ENCODE results near the gene POLR2M. TPM values are rescaled to one million over a fixed set of nuclear protein-coding genes. Genes with fewer than 3 reads are reported as not detected.
A peak's percentile ranks its signal among the peaks of the same experiment; 100 is the strongest.

The POLR2M gene
- total and polyA plus RNA-seq, 2 experiments from 2014 or later, result 19.6 to 46.3 TPM

DNA sequence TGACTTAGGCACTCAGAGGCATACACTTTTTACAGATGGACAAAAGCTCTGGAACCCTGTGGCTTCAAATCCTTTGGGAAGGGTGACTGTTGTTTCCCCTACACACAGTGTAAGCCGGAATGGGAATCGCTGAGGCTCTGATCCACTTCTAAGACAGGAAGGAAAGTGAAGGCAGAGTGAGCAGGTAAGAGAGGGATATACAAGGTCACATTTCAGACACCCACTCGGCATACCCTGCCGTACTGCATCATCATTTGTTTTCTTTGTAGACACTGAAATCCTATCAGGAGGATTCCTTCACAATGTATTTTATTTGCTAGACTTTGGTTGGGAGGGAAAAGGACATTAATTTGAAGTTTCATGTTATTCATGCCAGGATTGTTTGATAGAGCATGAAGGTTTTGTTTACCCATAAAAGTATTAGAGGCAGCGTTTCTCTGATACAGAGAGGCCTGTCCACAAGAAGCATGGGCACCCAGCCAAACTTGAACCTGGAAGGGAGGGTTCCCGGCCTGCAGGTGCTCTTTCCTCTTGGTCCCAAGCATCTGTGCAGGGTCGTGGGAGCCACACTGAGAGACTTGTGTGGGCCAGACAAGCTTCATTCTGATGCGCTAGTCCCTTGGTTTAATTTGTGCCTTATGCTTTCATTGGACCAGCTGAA is 21.9 kb upstream of the POLR2M start (continued):
- no peak for TF ChIP-seq CTCF (conservative IDR thresholded peaks at IDR 0.05; ENCODE audit: low read depth in 2 of 2)

GRCh38 chr15:57685306-57686095 is 21.0 kb upstream of the POLR2M start:
- H3K36me3 ChIP-seq (ENCODE audit: insufficient read depth), result no peaks in the 10 kb centered on the region
- no peaks in the 10 kb centered on the region; the same call in 1 of the 2 replicates for H3K4me1 ChIP-seq (ENCODE audit: insufficient read depth)
- Mint-ChIP-seq H3K27ac (no peak overlapping the region), H3K9me3 (no peaks in the 10 kb centered on the region), H3K36me3 (ENCODE audit: low read depth) (no peaks in the 10 kb centered on the region), H3K27me3 (ENCODE audit: insufficient read depth, low read depth, poor library complexity) (no peaks in the 10 kb centered on the region), H3K4me1 (peaks cover 3% of the 10 kb centered on the region; the same call in 1 of the 3 replicates), H3K4me3 (no peak overlapping the region)
- H2AFZ ChIP-seq, result peak overlapping the region; percentile 78; the same call in 1 of the 2 replicates
- DNase-seq (ENCODE audit: low spot score) (no peak), ATAC-seq (no peak)
- no peak overlapping the region for H3K27ac ChIP-seq (ENCODE audit: low read depth)
- no peaks in the 10 kb centered on the region for H4K20me1 ChIP-seq (replicated peaks; ENCODE audit: insufficient read depth)
- no peak overlapping the region for H3K4me2 ChIP-seq
- H3K4me3 ChIP-seq, result no peak overlapping the region
- no peaks in the 10 kb centered on the region for H3F3A ChIP-seq (replicated peaks; ENCODE audit: low read depth)
- no peaks in the 10 kb centered on the region for H3K27me3 ChIP-seq (ENCODE audit: insufficient read depth)
- TF ChIP-seq CREB1 (CRISPR knock-in tag; IDR thresholded peaks at IDR 0.05; ENCODE audit: low read depth), result no peak
- TF ChIP-seq ZNF114 (CRISPR knock-in tag; IDR thresholded peaks at IDR 0.05), result no peak
- H3K79me2 ChIP-seq (replicated peaks; ENCODE audit: insufficient read depth), result no peaks in the 10 kb centered on the region
- peaks cover 11% of the 10 kb centered on the region; the same call in 1 of the 2 replicates for H3K9me2 ChIP-seq (ENCODE audit: insufficient read depth)

DNA sequence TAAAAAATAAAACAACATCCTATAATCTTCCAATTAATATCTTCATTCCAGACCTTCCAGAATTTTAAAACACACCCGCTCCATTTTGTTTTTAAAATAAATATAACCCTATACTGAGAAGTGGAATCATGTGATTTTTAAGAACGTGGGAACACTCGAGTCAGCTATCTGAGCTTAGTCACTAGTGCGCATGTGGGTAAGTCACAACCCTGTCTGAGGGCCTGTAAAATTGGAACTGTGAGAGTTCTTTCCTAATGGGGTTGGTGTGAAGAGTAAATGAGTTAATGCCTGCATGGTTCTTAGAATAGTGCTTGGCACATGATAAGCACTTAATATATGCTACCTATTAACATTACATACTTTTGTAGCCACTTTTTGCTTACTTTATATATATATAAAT is 19.9 kb upstream of the POLR2M start:
- no peak overlapping the region for H3K27ac Mint-ChIP-seq
- no peaks in the 10 kb centered on the region for H3F3A ChIP-seq (replicated peaks; ENCODE audit: low read depth)
- TF ChIP-seq ZNF331 (CRISPR knock-in tag; IDR thresholded peaks at IDR 0.05; ENCODE audit: low read depth), result no peak
- TF ChIP-seq, protein P1, sequence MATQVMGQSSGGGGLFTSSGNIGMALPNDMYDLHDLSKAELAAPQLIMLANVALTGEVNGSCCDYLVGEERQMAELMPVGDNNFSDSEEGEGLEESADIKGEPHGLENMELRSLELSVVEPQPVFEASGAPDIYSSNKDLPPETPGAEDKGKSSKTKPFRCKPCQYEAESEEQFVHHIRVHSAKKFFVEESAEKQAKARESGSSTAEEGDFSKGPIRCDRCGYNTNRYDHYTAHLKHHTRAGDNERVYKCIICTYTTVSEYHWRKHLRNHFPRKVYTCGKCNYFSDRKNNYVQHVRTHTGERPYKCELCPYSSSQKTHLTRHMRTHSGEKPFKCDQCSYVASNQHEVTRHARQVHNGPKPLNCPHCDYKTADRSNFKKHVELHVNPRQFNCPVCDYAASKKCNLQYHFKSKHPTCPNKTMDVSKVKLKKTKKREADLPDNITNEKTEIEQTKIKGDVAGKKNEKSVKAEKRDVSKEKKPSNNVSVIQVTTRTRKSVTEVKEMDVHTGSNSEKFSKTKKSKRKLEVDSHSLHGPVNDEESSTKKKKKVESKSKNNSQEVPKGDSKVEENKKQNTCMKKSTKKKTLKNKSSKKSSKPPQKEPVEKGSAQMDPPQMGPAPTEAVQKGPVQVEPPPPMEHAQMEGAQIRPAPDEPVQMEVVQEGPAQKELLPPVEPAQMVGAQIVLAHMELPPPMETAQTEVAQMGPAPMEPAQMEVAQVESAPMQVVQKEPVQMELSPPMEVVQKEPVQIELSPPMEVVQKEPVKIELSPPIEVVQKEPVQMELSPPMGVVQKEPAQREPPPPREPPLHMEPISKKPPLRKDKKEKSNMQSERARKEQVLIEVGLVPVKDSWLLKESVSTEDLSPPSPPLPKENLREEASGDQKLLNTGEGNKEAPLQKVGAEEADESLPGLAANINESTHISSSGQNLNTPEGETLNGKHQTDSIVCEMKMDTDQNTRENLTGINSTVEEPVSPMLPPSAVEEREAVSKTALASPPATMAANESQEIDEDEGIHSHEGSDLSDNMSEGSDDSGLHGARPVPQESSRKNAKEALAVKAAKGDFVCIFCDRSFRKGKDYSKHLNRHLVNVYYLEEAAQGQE (IDR thresholded peaks at IDR 0.05; ENCODE audit: unreplicated experiment), result no peak
- no peak for TF ChIP-seq ZNF114 (CRISPR knock-in tag; IDR thresholded peaks at IDR 0.05)
- TF ChIP-seq, protein P2, sequence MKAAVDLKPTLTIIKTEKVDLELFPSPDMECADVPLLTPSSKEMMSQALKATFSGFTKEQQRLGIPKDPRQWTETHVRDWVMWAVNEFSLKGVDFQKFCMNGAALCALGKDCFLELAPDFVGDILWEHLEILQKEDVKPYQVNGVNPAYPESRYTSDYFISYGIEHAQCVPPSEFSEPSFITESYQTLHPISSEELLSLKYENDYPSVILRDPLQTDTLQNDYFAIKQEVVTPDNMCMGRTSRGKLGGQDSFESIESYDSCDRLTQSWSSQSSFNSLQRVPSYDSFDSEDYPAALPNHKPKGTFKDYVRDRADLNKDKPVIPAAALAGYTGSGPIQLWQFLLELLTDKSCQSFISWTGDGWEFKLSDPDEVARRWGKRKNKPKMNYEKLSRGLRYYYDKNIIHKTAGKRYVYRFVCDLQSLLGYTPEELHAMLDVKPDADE (IDR thresholded peaks at IDR 0.05), result no peak
- no peak for TF ChIP-seq EZH2 (IDR thresholded peaks at IDR 0.05; ENCODE audit: low read depth, unreplicated experiment)
- TF ChIP-seq EZH2phosphoT487 (IDR thresholded peaks at IDR 0.05; ENCODE audit: unreplicated experiment), result no peak

More for the DNA sequence above, 19.9 kb upstream of the POLR2M start:
- no peak overlapping the region for H3K4me3 Mint-ChIP-seq
- DNase-seq (ENCODE audit: low spot score) (no peak), ATAC-seq (no peak)
- Histone ChIP-seq H3K9me2 (ENCODE audit: insufficient read depth) (peaks cover 5% of the 10 kb centered on the region; the same call in 1 of the 2 replicates), H3K4me2 (no peak overlapping the region), H3K27me3 (ENCODE audit: insufficient read depth) (no peaks in the 10 kb centered on the region), H3K27ac (ENCODE audit: low read depth) (no peak overlapping the region), H3K79me2 (replicated peaks; ENCODE audit: insufficient read depth) (no peaks in the 10 kb centered on the region), H3K36me3 (ENCODE audit: insufficient read depth) (no peaks in the 10 kb centered on the region), H4K20me1 (replicated peaks; ENCODE audit: insufficient read depth) (no peaks in the 10 kb centered on the region), H3K4me3 (no peak overlapping the region), H2AFZ (no peak overlapping the region), H3K4me1 (ENCODE audit: insufficient read depth) (no peaks in the 10 kb centered on the region)
- no peaks in the 10 kb centered on the region for H3K4me1 Mint-ChIP-seq
- H3K36me3 Mint-ChIP-seq (ENCODE audit: low read depth), result no peaks in the 10 kb centered on the region
- H3K9me3 Mint-ChIP-seq, result no peaks in the 10 kb centered on the region
- no peaks in the 10 kb centered on the region for H3K27me3 Mint-ChIP-seq (ENCODE audit: insufficient read depth, low read depth, poor library complexity)
